ENCODE results near the gene CNOT9. TPM values are rescaled to one million over a fixed set of nuclear protein-coding genes. Genes with fewer than 3 reads are reported as not detected.
"Not testable (repeated sequence)": the region's sequence is repeated elsewhere in the genome, so short reads cannot be mapped to it uniquely, and the experiment has no call there.

CNOT9 gene
- polyA plus RNA-seq, 3 donors, result 14.5 to 21.5 (median 18.4) TPM

GRCh38 chr2:218547511-218547910 lies 21.1 kb upstream of the CNOT9 start:
- H3K27me3 ChIP-seq (ENCODE audit: control insufficient read depth in 2 of 2, insufficient read depth in 2 of 2, low read length in 2 of 2), result no peaks in the 10 kb centered on the region
- H3K9me3 Mint-ChIP-seq, result no peaks in the 10 kb centered on the region
- no peak overlapping the region for H3K4me3 ChIP-seq (replicated peaks in 1 of 3; ENCODE audit: low read depth in 2 of 3, low read length in 3 of 3)
- DNase-seq, result no peak
- no peak overlapping the region for H2AFZ ChIP-seq (ENCODE audit: insufficient read depth, low read depth, low read length, poor library complexity, severe bottlenecking)
- no peaks in the 10 kb centered on the region for H3K79me2 ChIP-seq (ENCODE audit: insufficient read depth, low read length)
- H3K4me2 ChIP-seq (replicated peaks; ENCODE audit: extremely low read depth, low read length, poor library complexity, severe bottlenecking), result no peak overlapping the region
- H4K20me1 ChIP-seq (ENCODE audit: insufficient read depth, low read length), result no peaks in the 10 kb centered on the region
- H3K27ac ChIP-seq (ENCODE audit: low read depth in 1 of 2, low read length in 2 of 2), result no peak overlapping the region
- no peak for TF ChIP-seq CTCF (IDR thresholded peaks at IDR 0.05)
- no peaks in the 10 kb centered on the region for H3K9me3 ChIP-seq (replicated peaks in 1 of 2; ENCODE audit: control insufficient read depth in 1 of 2, insufficient read depth in 1 of 2, low read length in 2 of 2)
- H3K4me3 Mint-ChIP-seq, result no peak overlapping the region
- no peaks in the 10 kb centered on the region for H3K4me1 ChIP-seq (ENCODE audit: control insufficient read depth in 1 of 2, insufficient read depth in 2 of 2, low read length in 2 of 2)
- peaks cover 57 to 77% of the 10 kb centered on the region in 2 donors for H3K36me3 ChIP-seq (replicated peaks in 1 of 2; ENCODE audit: control insufficient read depth in 1 of 2, insufficient read depth in 2 of 2, low read length in 2 of 2)
- no peak overlapping the region for H3K27ac Mint-ChIP-seq
- no peaks in the 10 kb centered on the region for H3K4me1 Mint-ChIP-seq
- intact Hi-C loops (cut with micrococcal nuclease), result no loop called here
- H3K27me3 Mint-ChIP-seq (ENCODE audit: low read depth in 3 of 3), result no peaks in the 10 kb centered on the region
- peaks cover 63 to 83% of the 10 kb centered on the region in 2 donors for H3K36me3 Mint-ChIP-seq
- H3K9ac ChIP-seq (ENCODE audit: insufficient read depth, low read length, poor library complexity, severe bottlenecking), result no peak overlapping the region

- intact Hi-C loops (cut with micrococcal nuclease), result no loop called here
- Mint-ChIP-seq H3K4me1 (no peaks in the 10 kb centered on the region), H3K9me3 (no peaks in the 10 kb centered on the region), H3K36me3 (peaks cover 63 to 85% of the 10 kb centered on the region in 2 donors), H3K27ac (no peak overlapping the region), H3K4me3 (no peak overlapping the region), H3K27me3 (ENCODE audit: low read depth in 3 of 3) (no peaks in the 10 kb centered on the region)
- Histone ChIP-seq H3K4me3 (replicated peaks in 1 of 3; ENCODE audit: low read depth in 2 of 3, low read length in 3 of 3) (no peak overlapping the region), H3K27me3 (ENCODE audit: control insufficient read depth in 2 of 2, insufficient read depth in 2 of 2, low read length in 2 of 2) (no peaks in the 10 kb centered on the region), H3K4me1 (ENCODE audit: control insufficient read depth in 1 of 2, insufficient read depth in 2 of 2, low read length in 2 of 2) (no peaks in the 10 kb centered on the region), H3K9ac (ENCODE audit: insufficient read depth, low read length, poor library complexity, severe bottlenecking) (no peak overlapping the region), H4K20me1 (ENCODE audit: insufficient read depth, low read length) (no peaks in the 10 kb centered on the region), H3K27ac (ENCODE audit: low read depth in 1 of 2, low read length in 2 of 2) (no peak overlapping the region), H3K4me2 (replicated peaks; ENCODE audit: extremely low read depth, low read length, poor library complexity, severe bottlenecking) (no peak overlapping the region), H3K79me2 (ENCODE audit: insufficient read depth, low read length) (no peaks in the 10 kb centered on the region), H2AFZ (ENCODE audit: insufficient read depth, low read depth, low read length, poor library complexity, severe bottlenecking) (no peak overlapping the region), H3K36me3 (replicated peaks in 1 of 2; ENCODE audit: control insufficient read depth in 1 of 2, insufficient read depth in 2 of 2, low read length in 2 of 2) (peaks cover 57 to 77% of the 10 kb centered on the region in 2 donors), H3K9me3 (replicated peaks in 1 of 2; ENCODE audit: control insufficient read depth in 1 of 2, insufficient read depth in 1 of 2, low read length in 2 of 2) (no peaks in the 10 kb centered on the region)
- no peak for TF ChIP-seq CTCF (IDR thresholded peaks at IDR 0.05)
- DNase-seq, result no peak
Observed at GRCh38 chr2:218547978-218548377, 20.7 kb upstream of the CNOT9 start.

- not testable (repeated sequence) for H3K4me1 Mint-ChIP-seq
Observed at GRCh38 chr2:218554225-218554624, 14.4 kb upstream of the CNOT9 start.

More at GRCh38 chr2:218554225-218554624, 14.4 kb upstream of the CNOT9 start:
- H3K9me3 Mint-ChIP-seq; DNase-seq; H4K20me1 ChIP-seq (ENCODE audit: insufficient read depth, low read length); H3K9ac ChIP-seq (ENCODE audit: insufficient read depth, low read length, poor library complexity, severe bottlenecking); H2AFZ ChIP-seq (ENCODE audit: insufficient read depth, low read depth, low read length, poor library complexity, severe bottlenecking); H3K27me3 Mint-ChIP-seq (ENCODE audit: low read depth in 3 of 3); H3K4me3 ChIP-seq (replicated peaks in 1 of 3; ENCODE audit: low read depth in 2 of 3, low read length in 3 of 3); H3K79me2 ChIP-seq (ENCODE audit: insufficient read depth, low read length); H3K9me3 ChIP-seq (replicated peaks in 1 of 2; ENCODE audit: control insufficient read depth in 1 of 2, insufficient read depth in 1 of 2, low read length in 2 of 2); H3K27ac ChIP-seq (ENCODE audit: low read depth in 1 of 2, low read length in 2 of 2); H3K4me3 Mint-ChIP-seq; intact Hi-C loops (cut with micrococcal nuclease); H3K4me2 ChIP-seq (replicated peaks; ENCODE audit: extremely low read depth, low read length, poor library complexity, severe bottlenecking); H3K27me3 ChIP-seq (ENCODE audit: control insufficient read depth in 2 of 2, insufficient read depth in 2 of 2, low read length in 2 of 2): not testable (repeated sequence)
- Mint-ChIP-seq H3K36me3 (peaks cover 52 to 74% of the 10 kb centered on the region in 2 donors), H3K27ac (peak overlapping the region in 1 of 7 donors; percentile 20)
- H3K36me3 ChIP-seq (replicated peaks in 1 of 2; ENCODE audit: control insufficient read depth in 1 of 2, insufficient read depth in 2 of 2, low read length in 2 of 2), result peaks cover 53 to 81% of the 10 kb centered on the region in 2 donors
- H3K4me1 ChIP-seq (ENCODE audit: control insufficient read depth in 1 of 2, insufficient read depth in 2 of 2, low read length in 2 of 2), result peaks cover 0 to 12% of the 10 kb centered on the region in 2 donors
- no CpG with 5 or more reads among the region's 3 CpGs for WGBS (ENCODE audit: insufficient coverage)
